Colon (tissue), 2 donors: Measurements from ENCODE around the gene CCDC158.

ENCODE experiments used
- FAIRE-seq: peaks from 2 replicates; lab custom pipeline; 2012; peaks lifted over from hg19 to GRCh38; lab: Jason Lieb, UNC
- donor health status: control.
- donor health status: control.

CCDC158 gene

DNA sequence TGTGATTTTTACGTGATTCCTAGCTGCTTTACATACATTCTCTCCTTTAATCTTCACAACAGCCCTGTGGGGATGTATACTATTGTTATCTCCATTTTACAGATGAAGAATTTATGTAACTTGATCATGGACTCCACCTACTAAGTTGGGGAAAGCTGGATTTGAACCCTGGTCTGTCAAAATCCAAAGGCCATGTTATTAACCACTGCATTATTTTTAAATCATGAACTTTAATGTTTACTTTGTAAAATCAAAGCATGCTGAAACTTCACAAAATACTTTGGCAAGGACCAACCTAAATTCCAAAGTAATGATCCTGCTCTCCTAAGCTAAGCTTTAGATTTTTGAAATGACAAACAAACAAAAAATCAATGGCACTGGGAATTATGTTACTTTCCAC is 143.3 kb downstream of the CCDC158 start:
- FAIRE-seq: no peak

DNA sequence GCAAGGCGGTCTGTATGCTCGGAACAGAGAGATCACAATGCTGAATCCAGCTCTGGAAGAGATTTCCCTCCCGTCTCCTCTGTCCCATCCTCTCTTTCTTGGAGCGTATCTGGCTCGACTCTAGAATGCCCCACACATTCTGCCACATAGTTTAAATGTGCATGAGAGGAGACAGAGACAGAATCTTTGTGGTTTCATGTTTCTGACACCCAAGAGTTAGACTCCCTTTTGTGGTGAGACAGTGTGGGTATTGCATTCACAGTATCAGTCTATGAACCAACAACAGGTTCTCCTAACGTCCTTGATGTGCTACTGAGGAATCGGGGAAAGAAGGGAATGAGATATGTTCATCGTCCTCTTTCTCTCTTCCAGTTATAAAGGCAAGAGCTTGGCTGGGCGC is 144.1 kb downstream of the CCDC158 start:
- FAIRE-seq: no peak

DNA sequence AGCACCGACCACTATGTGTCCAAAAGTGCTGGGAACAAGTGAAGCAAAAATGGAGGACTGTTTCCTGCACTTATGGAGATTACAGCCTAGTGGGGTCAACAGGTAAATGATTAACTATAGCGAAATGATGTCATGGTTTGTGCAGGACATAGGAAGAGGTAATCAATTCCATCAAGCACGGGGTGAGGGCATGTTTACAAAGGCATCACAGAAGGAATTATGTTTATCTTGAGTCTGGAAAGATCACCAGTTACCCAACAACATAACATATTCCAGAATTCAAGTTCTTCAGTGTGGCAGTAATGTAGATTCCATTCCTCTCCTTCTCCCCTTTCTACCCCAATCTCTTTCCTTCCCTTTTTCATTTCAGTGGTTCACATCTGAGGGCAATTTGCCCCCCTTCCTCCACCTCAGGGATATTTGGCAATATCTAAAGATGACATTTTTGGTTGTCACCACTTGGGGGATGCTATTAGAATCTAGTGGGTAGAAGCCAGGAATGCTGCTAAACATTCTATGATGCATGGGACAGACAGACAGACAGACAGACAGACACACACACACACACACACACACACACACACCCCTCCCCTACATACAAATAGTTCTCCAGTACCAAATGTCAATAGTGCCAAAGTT is 145.3 kb downstream of the CCDC158 start:
- no peak for FAIRE-seq

DNA sequence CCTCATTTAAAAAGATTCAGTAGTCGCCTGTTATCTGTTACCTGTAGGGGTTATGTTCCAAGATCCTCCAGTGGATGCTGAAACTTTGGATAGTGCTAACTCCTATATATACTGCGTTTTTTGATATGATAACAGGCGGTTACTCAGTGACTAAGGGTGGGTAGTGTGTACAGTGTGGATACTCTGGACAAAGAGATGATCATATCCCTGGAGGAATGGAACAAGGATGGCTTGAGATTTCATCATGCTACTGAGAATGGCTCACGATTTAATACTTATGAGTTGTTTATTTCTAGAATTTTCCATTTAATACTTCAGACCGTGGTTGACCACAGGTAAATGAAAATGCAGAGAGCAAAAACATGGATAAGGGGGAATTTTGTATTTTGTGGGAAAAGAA is 147.9 kb downstream of the CCDC158 start:
- no peak for FAIRE-seq

DNA sequence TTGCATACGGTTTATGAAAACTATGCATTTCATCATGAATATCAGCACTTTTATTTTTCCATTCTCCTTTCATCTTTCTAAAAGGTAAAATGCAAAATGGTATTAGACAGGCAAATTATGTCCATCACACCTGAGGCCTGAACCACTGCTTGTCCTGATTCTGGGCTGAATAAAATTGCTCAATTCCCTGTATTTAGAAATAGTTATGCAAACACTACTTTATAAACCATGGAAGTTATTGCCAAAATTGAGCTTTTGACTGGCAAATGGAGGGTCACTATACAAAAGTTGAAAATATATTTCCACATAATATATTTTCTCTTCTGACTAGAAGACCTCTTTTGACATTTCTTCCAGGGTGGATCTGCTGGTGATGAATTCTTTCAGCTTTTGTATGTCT is 148.4 kb downstream of the CCDC158 start:
- no peak for FAIRE-seq

DNA sequence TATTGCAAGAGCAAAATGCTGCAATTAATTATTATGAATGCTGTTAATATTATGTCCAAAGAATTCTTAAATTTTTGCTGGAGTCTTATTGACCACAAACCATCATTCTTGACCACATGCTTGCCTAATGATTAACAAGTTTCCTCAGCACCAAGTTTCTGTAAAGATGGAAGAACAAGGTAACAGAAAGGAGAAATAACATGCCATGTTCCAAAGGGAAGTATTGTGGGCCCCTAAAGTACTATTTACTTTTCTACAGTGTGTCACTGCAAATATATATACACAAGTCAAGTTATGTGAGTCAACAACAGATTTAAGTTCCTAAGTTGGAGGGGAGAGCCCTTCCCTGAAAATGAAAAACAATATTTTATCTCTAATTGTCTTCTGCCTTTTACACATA is 148.9 kb downstream of the CCDC158 start:
- no peak for FAIRE-seq

DNA sequence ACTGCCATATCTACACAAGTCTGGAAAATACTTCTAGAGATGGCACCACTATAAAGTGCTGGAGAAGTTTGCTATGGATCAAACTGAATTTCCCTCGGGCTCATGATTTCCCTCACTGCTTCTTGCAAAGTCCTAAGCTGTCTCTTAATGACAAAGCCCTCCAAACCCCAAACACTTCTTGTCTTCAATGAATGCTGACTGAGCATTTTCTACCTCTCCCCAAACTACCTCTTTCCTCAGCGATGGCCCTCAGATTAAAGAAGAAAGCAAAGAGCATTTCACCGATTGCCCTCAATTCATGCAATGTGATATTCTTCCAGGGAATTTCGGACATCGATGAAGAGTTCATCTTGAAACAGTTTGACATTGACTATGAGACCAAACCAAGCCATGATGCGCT is 149.7 kb downstream of the CCDC158 start:
- FAIRE-seq: no peak

DNA sequence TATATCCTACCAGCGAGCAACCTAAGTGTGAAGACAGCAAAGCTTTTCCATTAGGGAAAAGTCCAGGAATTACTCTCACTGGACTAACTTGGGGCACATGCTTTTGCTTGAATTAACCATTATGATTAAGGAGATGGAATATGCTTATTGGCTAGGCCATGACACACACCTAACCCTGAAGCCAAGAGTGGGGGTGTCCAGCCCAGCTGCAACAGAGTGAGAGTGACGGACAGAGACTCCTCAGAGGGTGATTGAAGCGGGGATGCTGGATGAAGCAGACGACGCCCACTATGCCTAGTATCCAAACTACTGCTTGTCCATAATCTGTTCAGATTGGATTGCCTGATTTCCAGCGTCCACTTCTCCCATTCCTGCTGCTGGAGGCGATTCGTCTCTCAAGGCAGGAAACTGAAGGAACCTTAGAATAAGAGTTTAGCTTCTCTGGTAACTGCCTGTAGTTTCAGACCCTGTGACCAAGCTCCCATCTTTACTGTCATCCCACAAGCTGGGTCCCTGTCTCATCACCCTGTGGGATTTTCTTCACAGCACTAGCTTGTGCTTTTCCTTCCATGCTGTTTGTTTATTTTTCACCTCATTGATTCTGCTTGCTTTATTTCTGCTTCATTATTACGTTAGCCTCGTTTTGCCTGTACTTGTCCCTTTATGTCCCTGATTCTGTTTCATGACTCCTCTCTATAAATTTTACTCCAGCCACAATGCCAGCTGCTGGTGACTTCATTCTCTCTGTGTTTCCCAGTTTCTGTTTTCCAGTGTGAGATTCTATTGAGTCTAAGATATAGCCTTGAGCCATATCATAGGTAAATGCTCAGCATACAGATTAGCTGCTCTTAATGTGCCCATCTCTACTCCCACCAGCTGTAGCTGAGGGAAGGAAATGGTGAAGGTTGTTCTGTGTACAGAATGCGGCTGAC is 150.4 kb downstream of the CCDC158 start:
- no peak for FAIRE-seq

DNA sequence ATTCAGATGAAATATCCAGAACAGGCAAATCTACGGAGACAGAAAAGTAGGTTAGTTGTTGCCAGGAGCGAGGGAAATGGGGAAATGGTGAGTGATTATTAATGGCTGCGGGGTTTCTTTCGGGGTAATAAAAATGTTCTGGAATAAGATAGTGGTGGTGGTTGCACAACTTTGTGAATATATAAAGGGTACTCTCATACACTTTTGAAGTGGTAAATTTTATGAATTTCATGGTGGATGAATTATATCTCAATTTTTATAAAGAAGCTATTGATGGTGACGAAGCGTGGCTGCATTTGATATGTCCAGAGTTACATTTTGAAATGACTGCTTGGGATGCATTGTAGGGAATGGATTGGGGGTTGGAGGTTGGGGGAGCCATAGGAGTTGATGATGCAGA is 153.1 kb downstream of the CCDC158 start:
- no peak for FAIRE-seq

DNA sequence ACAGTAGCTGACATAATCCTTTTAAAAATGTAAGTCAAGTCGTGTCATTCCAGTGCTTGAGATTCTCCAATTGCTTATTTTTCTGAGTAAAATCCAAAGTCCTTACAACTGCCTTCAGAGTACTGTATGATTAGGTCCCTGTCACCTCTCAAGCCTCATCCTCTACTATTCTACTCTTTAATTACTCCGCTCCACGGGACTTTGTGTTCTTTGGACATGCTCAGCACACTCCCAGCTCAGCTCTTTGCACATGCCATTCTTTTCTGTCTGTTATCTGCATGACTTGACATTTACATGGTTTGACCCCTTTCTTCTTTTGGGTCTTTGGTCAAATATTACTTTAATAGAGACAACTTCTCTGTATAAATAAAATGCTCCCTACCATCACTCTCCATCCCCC is 154.3 kb downstream of the CCDC158 start:
- no peak for FAIRE-seq

DNA sequence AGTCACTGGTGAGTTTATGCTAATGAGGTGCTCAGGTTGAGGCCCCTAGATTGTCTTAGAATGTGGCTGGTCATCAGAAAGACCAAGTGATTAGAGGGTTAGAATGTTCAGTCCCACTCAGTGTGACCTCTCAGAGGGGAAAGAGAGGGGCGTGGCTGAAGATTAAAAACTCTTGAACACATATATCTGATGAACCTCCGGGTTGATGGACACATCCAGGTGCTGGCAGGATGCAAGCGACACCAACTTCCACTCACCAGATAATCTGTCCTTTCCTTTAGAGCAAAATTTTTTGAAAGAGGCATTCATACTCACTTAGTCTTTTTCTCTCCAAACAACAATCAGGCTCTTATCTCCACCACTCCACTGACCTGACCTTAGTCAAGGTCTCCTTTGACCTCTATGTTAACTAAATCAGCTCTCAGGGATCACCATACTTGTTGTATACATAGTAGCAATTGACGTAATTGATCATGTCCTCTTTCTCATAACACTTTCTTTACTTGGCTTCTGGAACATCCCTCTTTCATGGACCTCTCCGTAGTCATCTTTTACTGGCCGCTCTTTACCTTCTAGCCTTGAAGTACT is 155.2 kb downstream of the CCDC158 start:
- FAIRE-seq: no peak
